ENCODE results near the gene COBL.

COBL gene

DNA sequence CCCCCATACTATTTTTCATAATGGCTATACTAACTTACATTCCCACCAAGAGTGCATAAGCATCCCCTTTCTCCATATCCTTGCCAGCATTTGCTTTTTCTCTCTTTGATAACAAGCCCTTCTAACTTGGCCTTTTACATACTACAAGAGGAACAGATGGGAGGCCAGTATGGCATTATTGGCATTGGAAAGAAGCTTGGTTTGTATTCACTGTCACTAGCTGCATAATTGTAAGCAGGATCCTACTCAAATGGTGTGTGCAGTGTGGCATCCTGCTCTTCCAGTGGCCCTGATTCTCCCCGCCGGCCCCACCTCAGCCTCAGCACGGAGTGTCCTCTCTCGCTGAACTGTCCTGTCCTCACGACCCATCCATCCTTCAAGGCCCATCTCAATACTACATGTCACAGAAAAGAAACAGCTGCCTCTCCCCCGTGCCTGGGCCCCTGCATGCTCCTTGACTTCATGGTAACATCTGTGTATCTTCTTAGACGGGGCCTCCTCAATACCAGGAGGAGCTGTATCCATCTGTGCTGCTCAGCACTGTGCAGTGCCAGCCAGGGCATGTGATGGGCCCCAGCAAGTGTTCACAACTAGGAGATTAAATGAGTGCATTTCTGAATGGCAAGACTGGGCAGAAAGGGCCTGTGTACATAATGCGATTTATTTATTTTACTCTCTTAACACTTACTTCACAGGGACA, 205.2 kb downstream of the COBL start:
- no peak for DNase-seq

GRCh38 chr7:51108134-51108533, 208.5 kb downstream of the COBL start:
- no peak for DNase-seq

DNA sequence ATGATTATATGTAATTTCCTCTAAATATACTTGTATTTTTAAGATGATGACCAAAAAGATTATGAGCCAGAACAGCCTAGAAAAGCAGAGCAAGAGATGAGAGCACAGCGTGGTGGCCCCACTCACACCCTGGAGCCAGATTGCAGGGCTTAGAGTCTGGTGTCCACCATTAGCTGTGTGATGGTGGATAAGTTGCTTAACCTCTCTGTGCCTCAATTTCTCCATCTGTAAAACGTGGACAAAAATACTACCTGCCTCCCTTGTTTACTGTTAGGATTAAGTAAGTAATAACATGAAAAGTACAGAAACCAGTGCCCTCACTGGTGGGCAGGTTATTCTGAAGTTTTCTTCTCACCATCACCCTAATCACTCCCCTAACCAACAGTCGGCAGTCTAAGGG, 212.3 kb downstream of the COBL start:
- DNase-seq = no peak

GRCh38 chr7:51103718-51104117, 212.9 kb downstream of the COBL start:
- no peak for DNase-seq

GRCh38 chr7:51102828-51103227, 213.8 kb downstream of the COBL start:
- DNase-seq = no peak

DNA sequence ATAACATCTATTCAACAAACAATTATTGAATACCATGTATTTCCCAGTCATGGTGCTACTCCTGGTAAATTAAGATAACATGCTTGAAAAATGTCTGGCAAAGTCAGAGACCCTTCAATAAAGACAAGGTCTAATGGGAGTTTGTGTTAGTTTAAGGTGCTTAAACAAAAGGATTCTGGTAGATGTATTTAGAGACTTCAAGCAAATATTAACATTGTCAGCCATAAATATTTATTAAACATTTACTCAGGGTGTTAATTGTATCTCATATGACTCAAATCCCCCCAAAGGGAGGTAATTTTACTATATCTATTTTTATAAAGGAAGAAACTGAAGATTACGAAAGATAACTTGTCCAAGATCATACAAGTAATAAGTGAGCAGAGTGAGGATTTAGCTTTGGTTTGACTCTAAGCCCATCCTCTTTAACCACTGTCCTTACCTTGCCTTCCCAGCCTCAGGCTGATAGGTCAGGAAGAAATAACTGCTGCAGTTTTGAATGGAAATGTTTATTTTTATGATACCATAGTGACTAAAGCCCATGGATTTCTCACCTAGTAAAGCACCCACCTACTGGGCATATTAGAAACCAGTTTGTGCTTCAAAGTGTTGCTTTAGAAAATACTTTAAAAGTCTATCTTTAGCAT, 215.4 kb downstream of the COBL start:
- DNase-seq = peak; percentile 31

DNA sequence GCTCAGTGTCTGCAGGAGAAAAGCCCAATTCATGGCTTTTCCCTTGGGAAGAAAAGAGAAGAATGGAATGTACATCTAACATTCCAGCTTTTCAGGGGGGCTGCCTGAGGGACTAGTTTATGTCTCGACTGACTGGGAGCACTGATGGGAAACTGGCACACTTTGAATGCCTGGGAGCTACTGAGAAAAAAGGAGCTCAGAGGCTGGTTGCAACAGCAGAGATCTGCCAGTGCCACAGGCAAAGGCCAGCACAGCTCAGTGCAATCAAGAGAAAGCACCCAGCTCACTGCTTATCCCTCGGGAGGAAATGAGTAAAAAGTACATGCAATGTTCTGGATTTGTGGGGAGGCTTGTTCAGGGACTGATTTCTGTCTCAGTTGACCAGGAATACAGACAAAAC, 226.2 kb downstream of the COBL start:
- DNase-seq = no peak

- no peak for DNase-seq
These were observed 231.4 kb downstream of the COBL start for GRCh38 chr7:51085034-51085692.

- DNase-seq = no peak
These were observed 232.5 kb downstream of the COBL start for GRCh38 chr7:51084121-51084520.

DNA sequence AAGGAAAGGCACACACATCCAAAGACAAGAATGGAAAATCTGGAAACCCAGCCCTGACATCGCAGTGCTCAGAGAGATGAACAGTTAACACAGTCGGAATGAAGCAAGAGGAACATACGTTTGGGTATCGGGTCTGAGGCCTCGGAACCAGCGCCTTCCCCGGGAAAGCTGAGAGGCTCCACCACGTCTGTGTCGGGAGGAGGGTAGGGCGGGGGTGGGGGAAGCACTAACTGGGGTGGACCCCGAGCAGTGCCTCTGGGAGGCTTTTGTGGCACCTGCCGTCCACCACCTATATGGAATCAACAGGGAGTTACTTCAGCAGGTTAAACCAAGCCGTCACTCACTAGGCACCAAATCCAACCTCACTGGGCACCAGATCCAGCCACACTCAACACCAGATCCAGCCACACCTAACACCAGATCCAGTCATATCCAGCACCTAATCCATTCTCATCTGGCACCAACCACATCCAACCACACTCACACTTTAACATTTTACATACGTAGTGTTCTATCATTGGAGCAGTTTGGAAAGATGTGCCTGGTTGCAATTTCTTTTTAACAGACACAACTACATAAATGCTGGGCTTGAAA, 233.6 kb downstream of the COBL start:
- DNase-seq = no peak

- no peak for DNase-seq
These were observed 234.3 kb downstream of the COBL start for GRCh38 chr7:51082096-51082840.

- no peak for DNase-seq
These were observed 235.2 kb downstream of the COBL start for GRCh38 chr7:51081270-51081890.

- no peak for DNase-seq
These were observed 235.9 kb downstream of the COBL start for GRCh38 chr7:51080622-51081269.

GRCh38 chr7:51080216-51080615, 236.4 kb downstream of the COBL start:
- no peak for DNase-seq

DNA sequence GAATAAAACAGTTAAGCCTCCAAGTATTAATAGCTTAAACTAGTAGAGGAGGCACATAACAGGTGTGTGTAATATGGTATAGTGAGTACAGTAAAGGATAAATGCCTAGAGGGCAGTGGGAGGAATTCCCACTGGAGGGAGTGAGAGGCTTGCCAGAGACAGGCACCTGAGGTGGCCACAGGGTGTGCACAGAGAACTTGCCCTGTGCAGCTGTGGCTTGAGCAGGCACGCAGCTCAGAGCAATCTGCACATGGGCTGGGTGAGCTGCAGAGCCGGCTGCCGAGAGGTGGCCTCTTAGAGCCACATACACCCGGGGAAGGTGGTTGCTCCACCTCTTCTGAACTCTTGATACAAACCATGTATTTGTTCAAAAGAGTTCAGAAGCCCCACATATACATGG, 237.1 kb downstream of the COBL start:
- DNase-seq = no peak

GRCh38 chr7:51078653-51079052, 238.0 kb downstream of the COBL start:
- DNase-seq = no peak

GRCh38 chr7:51077987-51078370, 238.6 kb downstream of the COBL start:
- DNase-seq = no peak

GRCh38 chr7:51077316-51077986, 239.2 kb downstream of the COBL start:
- DNase-seq = no peak

GRCh38 chr7:51075681-51076580, 240.7 kb downstream of the COBL start:
- peak; percentile 44 for DNase-seq

- no peak for DNase-seq
These were observed 243.4 kb downstream of the COBL start for GRCh38 chr7:51073171-51073570.

GRCh38 chr7:51072281-51072680, 244.3 kb downstream of the COBL start:
- no peak for DNase-seq
